ENCODE data around the gene MGMT. TPM values are rescaled to one million over a fixed set of nuclear protein-coding genes. Genes with fewer than 3 reads are reported as not detected.

The MGMT gene
- total RNA-seq, 3 donors from 2014 or later = 13.2 to 14.6 (median 14.4) TPM

DNA sequence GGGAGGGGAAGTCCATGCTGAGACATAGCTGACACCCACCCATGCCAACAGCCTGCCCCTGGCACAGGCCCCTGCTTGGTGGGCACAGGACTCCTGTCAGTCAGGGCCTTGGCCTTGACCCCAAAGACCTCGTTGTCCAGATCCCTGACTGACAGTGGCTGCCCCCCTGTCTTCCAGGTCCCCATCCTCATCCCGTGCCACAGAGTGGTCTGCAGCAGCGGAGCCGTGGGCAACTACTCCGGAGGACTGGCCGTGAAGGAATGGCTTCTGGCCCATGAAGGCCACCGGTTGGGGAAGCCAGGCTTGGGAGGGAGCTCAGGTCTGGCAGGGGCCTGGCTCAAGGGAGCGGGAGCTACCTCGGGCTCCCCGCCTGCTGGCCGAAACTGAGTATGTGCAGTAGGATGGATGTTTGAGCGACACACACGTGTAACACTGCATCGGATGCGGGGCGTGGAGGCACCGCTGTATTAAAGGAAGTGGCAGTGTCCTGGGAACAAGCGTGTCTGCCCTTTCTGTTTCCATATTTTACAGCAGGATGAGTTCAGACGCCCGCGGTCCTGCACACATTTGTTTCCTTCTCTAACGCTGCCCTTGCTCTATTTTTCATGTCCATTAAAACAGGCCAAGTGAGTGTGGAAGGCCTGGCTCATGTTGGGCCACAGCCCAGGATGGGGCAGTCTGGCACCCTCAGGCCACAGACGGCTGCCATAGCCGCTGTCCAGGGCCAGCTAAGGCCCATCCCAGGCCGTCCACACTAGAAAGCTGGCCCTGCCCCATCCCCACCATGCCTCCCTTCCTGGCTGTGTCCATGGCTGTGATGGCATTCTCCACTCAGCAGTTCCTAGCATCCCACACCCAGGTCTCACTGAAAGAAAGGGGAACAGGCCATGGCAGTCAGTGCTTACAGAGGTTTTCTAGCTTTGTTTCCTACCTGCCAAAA lies 299.8 kb downstream of the MGMT start:
- DNase-seq = no peak
- H3K9me3 Mint-ChIP-seq = peaks cover 9% of the 10 kb centered on the region
- ATAC-seq = no peak
- H3K36me3 Mint-ChIP-seq (ENCODE audit: insufficient read depth) = peaks cover 42% of the 10 kb centered on the region
- no peaks in the 10 kb centered on the region for H3K27me3 Mint-ChIP-seq (ENCODE audit: low read depth)
- H3K4me3 Mint-ChIP-seq = no peak overlapping the region
- H3K4me1 Mint-ChIP-seq (ENCODE audit: low read depth) = no peaks in the 10 kb centered on the region

DNA sequence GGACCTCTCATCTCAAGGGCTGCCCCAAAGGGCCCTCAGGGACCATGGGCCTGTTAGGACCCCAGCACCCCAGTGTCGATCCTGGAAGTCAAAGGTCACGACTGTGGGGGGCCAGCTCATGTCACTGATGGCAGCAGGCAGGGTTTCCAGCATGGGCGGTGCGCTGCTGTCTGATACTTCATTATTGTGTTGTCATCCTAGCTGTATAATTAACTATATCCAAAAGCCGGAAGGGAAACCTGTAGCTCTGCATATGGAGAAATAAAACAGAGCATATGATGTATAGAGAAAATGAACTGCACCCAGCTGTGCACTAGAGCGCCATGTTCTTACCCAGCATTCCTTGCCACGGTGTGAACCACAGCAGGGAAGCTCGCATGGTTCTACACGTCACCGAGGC lies 300.7 kb downstream of the MGMT start:
- Mint-ChIP-seq H3K9me3 (peaks cover 9% of the 10 kb centered on the region), H3K4me3 (no peak overlapping the region), H3K27me3 (ENCODE audit: low read depth) (no peaks in the 10 kb centered on the region), H3K36me3 (ENCODE audit: insufficient read depth) (peaks cover 38% of the 10 kb centered on the region), H3K4me1 (ENCODE audit: low read depth) (no peaks in the 10 kb centered on the region)
- ATAC-seq (no peak), DNase-seq (no peak)

DNA sequence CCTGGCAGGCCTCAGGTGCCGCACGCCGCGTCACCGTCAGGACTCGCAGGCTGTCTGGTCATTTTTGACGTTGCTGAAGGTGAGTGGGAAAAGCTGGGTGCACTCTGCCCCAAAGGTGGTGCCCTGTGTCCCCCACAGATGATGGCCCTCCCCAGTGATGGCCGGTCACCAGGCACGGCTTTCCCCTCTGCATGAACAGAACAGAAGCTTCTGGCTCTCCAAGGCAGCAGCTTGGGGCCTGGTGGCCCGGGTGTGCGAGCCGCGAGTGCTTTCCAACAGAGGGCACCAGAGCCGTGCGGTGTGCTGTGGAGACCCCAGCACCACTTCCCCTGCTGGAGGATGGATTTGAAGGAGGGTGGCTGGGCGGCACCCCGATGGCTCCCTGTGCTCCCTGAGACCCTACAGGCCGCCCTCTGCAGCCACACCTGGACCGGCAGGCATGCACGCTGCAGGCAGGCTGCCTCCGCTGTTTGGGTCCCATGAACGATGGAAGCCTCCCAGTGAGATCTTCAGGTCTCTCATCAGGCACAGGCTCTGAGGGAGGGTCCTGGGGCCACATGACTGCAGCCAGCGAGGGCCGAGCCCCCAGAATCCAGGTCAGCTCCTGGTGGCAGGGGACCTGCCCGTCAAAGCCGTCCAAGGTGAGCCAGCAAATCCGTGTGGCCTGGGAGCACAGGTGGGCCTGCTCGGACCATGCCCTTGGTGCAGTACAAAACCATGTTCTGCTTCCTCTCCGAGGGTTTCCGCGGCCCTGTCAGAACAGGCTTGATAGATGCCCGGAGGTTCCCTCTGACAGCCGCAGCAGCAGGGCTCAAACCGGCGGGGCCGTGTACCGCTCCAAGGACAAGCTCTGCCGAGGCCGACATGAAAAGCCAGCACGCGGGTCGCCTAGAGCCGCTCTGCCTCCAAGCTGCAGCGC lies 301.7 kb downstream of the MGMT start:
- ATAC-seq = no peak
- no peak overlapping the region for H3K4me3 Mint-ChIP-seq
- peaks cover 35% of the 10 kb centered on the region for H3K36me3 Mint-ChIP-seq (ENCODE audit: insufficient read depth)
- no peaks in the 10 kb centered on the region for H3K4me1 Mint-ChIP-seq (ENCODE audit: low read depth)
- no peaks in the 10 kb centered on the region for H3K27me3 Mint-ChIP-seq (ENCODE audit: low read depth)
- DNase-seq = no peak
- H3K9me3 Mint-ChIP-seq = peaks cover 9% of the 10 kb centered on the region

DNA sequence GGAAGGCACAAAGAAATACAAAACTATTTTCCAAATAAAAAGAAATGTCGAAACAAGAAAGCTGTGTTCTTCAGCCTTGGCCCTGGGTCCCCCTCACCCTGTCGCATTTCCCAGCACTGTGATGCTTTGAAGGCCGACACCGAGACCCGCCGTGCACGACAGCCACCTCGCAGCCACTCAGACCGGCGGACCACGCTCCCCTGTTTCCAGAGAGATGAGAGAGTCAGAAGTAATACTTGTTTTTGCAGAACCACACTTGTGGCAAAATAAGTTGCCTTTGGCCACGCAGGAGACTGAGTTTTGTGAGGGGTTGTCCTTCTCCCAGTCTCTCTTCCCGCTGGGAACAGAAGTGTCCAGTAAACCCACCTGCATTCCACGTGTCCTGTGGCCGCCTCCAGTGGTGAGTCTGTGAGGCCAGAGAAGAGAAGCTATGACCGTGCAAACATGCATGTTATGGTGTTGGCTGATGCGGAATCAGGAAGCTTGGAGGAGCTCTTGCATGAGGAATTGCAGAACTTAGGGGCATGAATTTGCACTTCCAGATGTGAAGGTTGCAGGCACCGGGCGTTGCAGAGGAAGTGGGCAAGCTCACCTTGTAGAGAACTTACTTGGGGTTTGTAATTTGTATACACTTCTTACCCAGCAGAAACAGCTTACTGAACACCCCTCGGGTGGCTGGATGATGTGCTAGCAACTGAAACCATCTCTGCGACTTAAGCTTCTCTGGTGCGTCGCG lies 302.5 kb downstream of the MGMT start:
- H3K4me3 Mint-ChIP-seq = no peak overlapping the region
- H3K36me3 Mint-ChIP-seq (ENCODE audit: insufficient read depth) = peaks cover 33% of the 10 kb centered on the region
- no peaks in the 10 kb centered on the region for H3K4me1 Mint-ChIP-seq (ENCODE audit: low read depth)

DNA sequence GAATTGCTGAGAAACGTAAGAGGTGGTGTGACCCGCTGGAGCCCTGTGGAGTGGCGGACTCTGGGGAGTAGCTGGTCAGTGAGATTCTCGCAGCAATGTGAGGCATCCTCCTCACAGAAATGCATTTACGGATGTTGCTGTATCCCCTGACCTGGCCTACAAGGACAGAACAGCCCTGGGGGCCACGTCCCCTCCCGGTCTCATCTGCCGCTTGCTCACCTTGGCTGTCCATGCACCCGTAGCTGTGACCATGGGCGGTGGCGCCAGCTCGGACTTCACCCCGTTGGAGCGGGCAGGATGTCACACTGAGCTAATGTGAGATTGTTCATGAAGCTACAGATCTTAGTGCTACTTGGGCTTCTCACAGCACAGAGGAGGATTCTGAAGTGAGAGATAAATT lies 303.2 kb downstream of the MGMT start:
- peaks cover 33% of the 10 kb centered on the region for H3K36me3 Mint-ChIP-seq (ENCODE audit: insufficient read depth)
- ATAC-seq = no peak
- H3K4me1 Mint-ChIP-seq (ENCODE audit: low read depth) = no peaks in the 10 kb centered on the region
- H3K27me3 Mint-ChIP-seq (ENCODE audit: low read depth) = no peaks in the 10 kb centered on the region
- H3K4me3 Mint-ChIP-seq = no peak overlapping the region
- H3K9me3 Mint-ChIP-seq = peaks cover 9% of the 10 kb centered on the region
- DNase-seq = no peak

More for the DNA sequence above, 302.5 kb downstream of the MGMT start:
- DNase-seq (no peak), ATAC-seq (no peak)
- H3K9me3 Mint-ChIP-seq = peaks cover 9% of the 10 kb centered on the region
- H3K27me3 Mint-ChIP-seq (ENCODE audit: low read depth) = no peaks in the 10 kb centered on the region

DNA sequence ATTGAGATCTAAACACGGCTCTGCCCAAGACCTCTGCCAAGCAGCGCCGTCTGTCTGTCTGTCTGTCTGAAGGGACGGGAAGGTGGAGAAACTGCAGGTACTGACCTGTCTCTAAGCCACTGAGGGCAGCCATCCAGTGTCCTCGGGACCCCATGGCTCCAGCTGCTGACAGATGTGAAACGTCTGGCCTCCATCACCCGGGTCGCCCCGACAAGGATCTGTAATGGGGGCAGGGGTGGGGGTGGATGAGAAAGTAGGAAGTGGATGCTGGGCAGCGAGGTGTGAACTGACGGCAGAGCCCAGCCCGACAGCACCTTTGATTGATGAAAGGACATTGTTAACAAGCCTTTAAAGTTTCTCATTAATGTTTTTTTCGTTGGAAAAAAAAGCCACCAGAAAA lies 304.0 kb downstream of the MGMT start:
- ATAC-seq (no peak), DNase-seq (no peak)
- peaks cover 9% of the 10 kb centered on the region for H3K9me3 Mint-ChIP-seq
- no peaks in the 10 kb centered on the region for H3K27me3 Mint-ChIP-seq (ENCODE audit: low read depth)
- peaks cover 33% of the 10 kb centered on the region for H3K36me3 Mint-ChIP-seq (ENCODE audit: insufficient read depth)
- H3K4me3 Mint-ChIP-seq = no peak overlapping the region
- H3K4me1 Mint-ChIP-seq (ENCODE audit: low read depth) = no peaks in the 10 kb centered on the region

DNA sequence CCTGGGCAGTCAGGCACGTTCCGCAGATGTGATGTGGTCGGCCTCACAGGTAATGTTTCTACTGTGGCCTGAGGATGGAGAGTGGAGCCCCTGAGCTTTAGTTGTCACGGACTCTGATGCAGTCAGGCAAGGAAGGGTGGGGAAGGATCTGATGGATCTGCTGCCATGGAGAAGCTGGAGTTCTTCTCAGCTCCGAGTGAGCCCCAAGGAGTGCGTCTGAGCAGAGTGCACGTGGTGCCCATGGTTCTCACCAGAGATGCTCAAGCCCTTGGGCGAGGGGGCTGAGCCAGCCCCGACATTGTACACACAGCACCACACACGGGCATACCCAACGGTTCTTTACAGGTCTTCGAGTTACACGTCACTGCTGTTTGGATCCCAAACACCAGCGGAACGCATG lies 304.5 kb downstream of the MGMT start:
- DNase-seq (no peak), ATAC-seq (no peak)
- Mint-ChIP-seq H3K4me1 (ENCODE audit: low read depth) (no peaks in the 10 kb centered on the region), H3K9me3 (peaks cover 9% of the 10 kb centered on the region), H3K36me3 (ENCODE audit: insufficient read depth) (peaks cover 30% of the 10 kb centered on the region), H3K4me3 (no peak overlapping the region), H3K27me3 (ENCODE audit: low read depth) (no peaks in the 10 kb centered on the region)

DNA sequence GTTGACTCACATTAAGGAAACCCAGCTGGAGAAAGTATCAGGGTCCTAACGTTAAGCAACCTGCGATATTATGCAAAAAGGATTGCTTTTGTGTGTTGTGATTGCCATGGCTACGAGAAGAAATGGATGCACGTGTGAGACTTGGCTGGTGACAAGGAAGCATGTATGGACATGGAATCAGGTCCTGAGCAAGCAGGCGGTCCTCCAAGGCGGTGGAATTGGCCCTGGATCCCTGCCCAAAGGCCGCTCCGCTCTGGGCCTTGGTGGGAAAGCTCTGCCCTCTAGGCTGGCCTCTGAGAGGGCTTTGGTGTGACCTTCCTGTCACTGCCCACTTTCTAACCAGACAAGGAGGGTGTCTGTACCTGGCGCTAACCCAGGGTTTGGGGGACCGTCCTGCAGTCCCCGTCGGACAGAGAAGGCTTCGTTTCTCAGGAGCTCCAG lies 305.0 kb downstream of the MGMT start:
- no peaks in the 10 kb centered on the region for H3K4me1 Mint-ChIP-seq (ENCODE audit: low read depth)
- H3K27me3 Mint-ChIP-seq (ENCODE audit: low read depth) = no peaks in the 10 kb centered on the region
- peaks cover 29% of the 10 kb centered on the region for H3K36me3 Mint-ChIP-seq (ENCODE audit: insufficient read depth)
- DNase-seq = no peak
- no peak for ATAC-seq
- no peak overlapping the region for H3K4me3 Mint-ChIP-seq
- H3K9me3 Mint-ChIP-seq = peaks cover 13% of the 10 kb centered on the region

DNA sequence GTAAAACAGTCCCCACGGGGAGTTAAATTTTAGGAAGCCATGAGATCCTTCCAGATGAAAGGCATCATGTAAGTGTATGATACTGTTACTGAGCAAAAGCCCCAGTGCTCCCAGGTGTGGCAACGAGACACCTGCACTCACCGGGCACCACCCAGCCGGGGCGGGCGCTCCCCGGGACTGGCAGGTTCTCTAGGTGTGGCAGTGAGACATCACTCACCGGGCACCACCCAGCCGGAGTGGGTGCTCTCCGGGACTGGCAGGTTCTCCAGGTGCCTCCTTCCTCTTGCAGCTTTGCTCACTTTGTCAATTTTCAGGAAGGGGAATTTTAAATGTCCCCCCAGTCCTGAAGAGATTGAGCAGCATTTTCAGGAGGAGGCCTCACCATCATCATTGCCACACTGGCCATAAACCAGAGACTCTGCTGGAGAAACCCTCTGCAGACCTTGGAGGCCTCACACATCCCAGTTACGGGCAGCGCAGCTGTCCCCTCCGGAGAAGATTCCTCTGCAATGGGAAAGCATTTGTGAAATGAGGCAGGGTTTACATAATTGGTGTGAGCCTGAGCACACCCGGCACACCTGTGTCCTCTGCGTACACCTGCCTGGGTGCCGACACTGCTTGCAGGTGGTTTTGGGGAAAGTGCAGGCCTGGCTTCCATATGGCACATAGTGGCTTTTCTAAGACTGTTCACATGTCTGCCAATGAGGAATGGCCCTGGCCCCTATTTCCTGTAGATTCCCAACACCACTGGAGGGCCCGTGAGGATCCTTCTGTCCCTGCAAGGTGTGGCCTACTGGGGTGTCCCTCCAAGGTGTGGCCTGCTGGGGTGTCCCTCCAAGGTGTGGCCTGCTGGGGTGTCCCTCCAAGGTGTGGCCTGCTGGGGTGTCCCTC lies 305.7 kb downstream of the MGMT start:
- no peak for ATAC-seq
- Mint-ChIP-seq H3K4me3 (no peak overlapping the region), H3K36me3 (ENCODE audit: insufficient read depth) (peaks cover 29% of the 10 kb centered on the region), H3K4me1 (ENCODE audit: low read depth) (no peaks in the 10 kb centered on the region), H3K9me3 (peaks cover 13% of the 10 kb centered on the region), H3K27me3 (ENCODE audit: low read depth) (no peaks in the 10 kb centered on the region)
- DNase-seq = no peak

DNA sequence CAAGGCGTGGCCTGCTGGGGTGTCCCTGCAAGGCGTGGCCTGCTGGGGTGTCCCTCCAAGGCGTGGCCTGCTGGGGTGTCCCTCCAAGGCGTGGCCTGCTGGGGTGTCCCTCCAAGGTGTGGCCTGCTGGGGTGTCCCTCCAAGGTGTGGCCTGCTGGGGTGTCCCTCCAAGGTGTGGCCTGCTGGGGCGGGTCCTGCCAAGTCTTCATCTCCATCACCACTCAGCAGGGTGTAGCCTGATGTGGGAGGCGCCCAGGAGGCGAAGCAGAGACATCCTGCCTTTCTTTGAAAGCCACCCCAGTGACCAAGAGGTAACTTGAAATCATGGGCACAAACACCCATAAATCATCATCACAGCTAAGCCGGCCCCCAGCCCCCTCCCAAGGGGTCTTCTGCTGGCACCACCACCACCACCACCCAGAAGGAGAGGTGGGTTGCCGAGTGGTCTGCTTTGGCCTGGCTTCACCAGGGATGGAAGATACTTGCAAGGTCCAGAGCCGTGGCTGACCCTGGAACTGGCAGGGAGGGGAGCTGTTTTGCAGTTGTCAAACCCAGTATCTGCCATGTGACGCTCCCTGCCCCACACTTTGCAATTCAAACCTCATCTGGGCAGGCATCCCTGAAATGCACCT lies 306.4 kb downstream of the MGMT start:
- Mint-ChIP-seq H3K36me3 (ENCODE audit: insufficient read depth) (peaks cover 25% of the 10 kb centered on the region), H3K9me3 (peaks cover 13% of the 10 kb centered on the region), H3K4me3 (no peak overlapping the region), H3K27me3 (ENCODE audit: low read depth) (no peaks in the 10 kb centered on the region), H3K4me1 (ENCODE audit: low read depth) (no peaks in the 10 kb centered on the region)
- ATAC-seq = no peak
- DNase-seq = no peak

DNA sequence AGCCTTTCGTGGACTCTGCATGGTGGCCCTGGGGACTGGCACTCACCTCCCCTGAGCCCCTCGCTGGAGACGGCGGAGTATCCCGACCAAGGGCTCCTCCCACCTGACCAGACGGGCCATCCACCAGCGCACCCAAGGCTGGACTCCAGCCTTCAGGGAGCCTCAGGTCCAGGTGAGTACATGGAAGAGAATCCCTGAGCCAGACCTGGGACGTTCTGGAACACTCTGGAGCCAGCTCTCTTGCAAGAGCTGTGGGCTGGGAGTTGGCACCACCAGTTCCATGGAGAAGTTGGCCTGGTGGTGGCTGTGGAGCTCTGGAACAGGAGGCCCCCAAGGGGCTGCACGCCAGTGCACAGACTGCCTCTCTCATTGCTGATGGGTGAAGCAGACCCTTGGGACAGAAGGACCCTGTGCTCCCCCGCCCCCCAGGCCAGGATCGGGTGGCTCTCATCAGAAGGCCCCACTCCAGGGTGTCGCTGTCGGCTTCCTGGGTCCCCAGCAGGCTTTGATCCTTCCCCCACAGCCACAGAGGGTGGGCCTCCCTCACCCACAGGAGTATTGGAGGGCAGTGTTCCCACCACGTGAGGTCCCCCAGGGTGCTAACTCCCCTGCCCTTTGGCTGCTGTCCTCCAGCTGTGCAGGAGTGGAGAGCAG lies 307.2 kb downstream of the MGMT start:
- Mint-ChIP-seq H3K4me3 (no peak overlapping the region), H3K9me3 (peaks cover 13% of the 10 kb centered on the region), H3K36me3 (ENCODE audit: insufficient read depth) (peaks cover 19% of the 10 kb centered on the region), H3K27me3 (ENCODE audit: low read depth) (no peaks in the 10 kb centered on the region), H3K4me1 (ENCODE audit: low read depth) (no peaks in the 10 kb centered on the region)
- DNase-seq (no peak), ATAC-seq (no peak)

DNA sequence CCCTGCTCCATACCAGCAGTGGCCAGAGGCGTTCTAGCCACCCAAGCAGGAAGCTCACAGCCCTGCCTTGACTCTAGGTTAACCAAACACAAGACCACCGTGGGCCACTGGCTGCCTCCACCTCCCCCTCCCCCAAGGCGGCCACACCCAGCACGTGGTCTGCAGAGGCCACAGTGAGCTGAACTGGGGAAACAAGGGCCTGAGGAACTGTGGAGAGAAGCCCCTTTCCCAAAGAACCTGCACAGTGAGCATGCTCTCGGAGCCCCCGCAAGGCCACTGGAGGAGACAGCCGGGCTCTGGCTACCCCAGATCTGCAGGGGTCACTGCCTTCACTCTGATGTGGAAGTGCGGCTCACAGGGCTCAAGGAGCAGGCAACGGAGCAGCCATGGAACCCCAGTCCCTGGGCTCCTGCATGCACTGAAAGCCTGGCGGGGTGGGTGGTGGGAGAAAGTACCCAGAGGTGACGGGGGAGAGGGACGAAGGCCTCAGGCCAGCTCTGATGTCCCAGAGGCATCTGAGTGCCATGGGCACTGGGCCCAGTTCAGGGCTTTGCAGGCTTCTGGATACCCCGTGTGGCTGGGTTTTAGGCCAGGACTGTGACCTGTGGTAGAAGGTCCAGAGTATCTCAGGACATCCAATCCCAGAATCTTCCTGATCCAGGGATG lies 307.8 kb downstream of the MGMT start:
- Mint-ChIP-seq H3K4me3 (no peak overlapping the region), H3K36me3 (ENCODE audit: insufficient read depth) (peaks cover 16% of the 10 kb centered on the region), H3K4me1 (ENCODE audit: low read depth) (no peaks in the 10 kb centered on the region), H3K27me3 (ENCODE audit: low read depth) (no peaks in the 10 kb centered on the region), H3K9me3 (peaks cover 13% of the 10 kb centered on the region)
- DNase-seq (no peak), ATAC-seq (no peak)

Measured in activated T-cell treated with anti-CD3 and anti-CD28 coated beads, Interleukin-2, amount 50 U/mL, for 4 hours (primary cell).